T-helper 1 cell treated with Interleukin-12 subunit alpha and Interleukin-12 subunit beta and Interleukin-4 antibody, amounts not matched to agents 30 μg/mL and 1 μg/mL, for 36 hours (primary cell): ENCODE results near the gene POU6F2.

Experiments used
- H3K27ac Mint-ChIP-seq: one replicate; pipeline ENCODE4 v1.8.0; 2021; ENCODE audit warnings: mild to moderate bottlenecking, mixed read lengths
- H3K27me3 Mint-ChIP-seq: one replicate; pipeline ENCODE4 v1.8.0; 2021; ENCODE audit warnings: low read depth, mixed read lengths
- H3K36me3 Mint-ChIP-seq: one replicate; pipeline ENCODE4 v1.8.0; 2021; ENCODE audit warnings: low read depth, mixed read lengths
- H3K4me1 Mint-ChIP-seq: one replicate; pipeline ENCODE4 v1.8.0; 2021; ENCODE audit warnings: low read depth, mixed read lengths
- H3K4me3 Mint-ChIP-seq: one replicate; pipeline ENCODE4 v1.8.0; 2021; ENCODE audit warnings: mild to moderate bottlenecking, moderate library complexity, mixed read lengths
- H3K9me3 Mint-ChIP-seq: one replicate; pipeline ENCODE4 v1.8.0; 2021; ENCODE audit warnings: mixed read lengths

POU6F2 gene

DNA sequence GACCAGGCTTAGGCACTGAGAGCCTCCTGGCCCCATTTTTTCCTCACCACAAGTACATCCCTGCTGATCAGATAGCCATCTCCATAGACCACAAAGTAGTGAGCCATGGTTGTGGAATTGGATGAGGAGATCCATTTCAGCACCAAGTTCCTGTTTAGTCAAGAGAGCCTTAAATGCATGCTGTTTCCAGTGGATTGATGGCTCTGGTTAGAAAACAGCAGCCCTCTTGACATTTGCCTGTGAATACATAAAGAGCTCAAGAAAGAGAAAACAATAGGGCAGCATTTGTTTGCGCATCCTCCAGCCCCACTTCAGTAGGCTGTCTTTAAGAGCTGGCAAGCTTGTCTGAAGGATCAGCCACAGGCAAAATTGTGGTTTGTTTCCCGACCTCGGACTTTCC, 251.2 kb downstream of the POU6F2 start:
- Mint-ChIP-seq H3K4me1 (no peaks in the 10 kb centered on the region), H3K36me3 (no peaks in the 10 kb centered on the region), H3K27me3 (no peaks in the 10 kb centered on the region), H3K4me3 (no peak overlapping the region), H3K27ac (no peak overlapping the region), H3K9me3 (no peaks in the 10 kb centered on the region)

DNA sequence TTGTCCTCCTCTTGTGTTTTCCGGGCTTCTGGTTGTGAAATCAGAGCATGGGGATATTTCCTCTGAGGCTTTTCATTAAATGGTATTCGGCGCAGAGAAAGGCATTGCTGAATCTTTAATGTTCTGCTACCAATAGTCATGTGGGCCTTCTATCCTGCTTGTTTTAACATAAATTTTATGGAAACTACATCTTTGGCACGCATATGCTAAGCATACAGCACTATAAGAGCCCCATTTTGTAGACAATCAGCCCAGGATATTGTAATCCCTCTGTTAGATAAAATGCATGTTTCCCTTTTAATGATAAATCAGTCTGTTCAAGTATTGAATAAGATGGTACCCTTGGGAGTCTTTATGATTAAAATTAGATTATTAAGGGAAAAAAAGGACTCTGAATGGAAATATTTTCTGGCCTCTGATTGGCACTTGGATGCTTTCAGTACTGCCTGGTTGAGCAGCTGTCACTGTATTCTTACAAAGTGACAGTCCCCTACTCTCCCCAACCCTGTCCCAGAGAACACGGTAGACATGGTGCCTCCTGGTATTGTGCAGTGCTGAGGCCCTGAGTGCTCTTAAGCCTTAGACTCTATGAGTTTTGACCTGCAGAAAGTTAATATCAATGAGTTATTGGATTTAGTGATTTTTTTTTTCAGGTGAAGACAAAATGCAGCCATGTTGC, 256.3 kb downstream of the POU6F2 start:
- no peaks in the 10 kb centered on the region for H3K4me1 Mint-ChIP-seq
- peaks cover 5% of the 10 kb centered on the region for H3K27me3 Mint-ChIP-seq
- no peaks in the 10 kb centered on the region for H3K9me3 Mint-ChIP-seq
- no peak overlapping the region for H3K4me3 Mint-ChIP-seq
- H3K27ac Mint-ChIP-seq, result no peak overlapping the region
- H3K36me3 Mint-ChIP-seq, result no peaks in the 10 kb centered on the region

DNA sequence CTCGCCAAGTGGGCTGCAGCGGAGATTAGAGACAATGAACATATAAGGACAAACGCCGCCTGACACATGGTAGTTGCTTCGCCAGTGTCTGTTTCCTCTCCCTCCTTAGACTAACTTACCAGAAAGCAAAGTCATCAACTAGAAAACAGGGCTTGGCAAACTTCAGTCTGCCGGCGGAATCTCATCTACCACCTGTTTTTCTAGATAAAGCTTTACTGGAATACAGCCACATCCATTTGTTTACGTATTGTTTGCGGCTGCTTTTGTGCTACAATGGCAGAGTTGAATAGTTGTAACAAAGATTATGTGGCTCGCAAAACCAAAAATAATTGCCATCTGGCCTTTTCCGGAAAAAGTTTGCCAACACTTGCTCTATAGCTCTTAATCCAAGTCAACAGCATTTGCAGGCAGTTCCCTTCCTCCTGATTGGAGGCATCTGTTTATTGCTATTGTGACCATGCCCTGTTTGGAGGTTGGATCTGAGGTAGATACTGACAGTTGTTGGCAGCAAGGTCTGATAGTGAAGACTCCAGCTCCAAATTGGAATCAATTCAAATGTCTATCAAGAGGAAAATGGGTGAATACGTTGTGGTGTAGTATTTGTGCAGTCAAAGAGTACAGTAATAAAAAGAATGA, 260.6 kb downstream of the POU6F2 start:
- H3K27me3 Mint-ChIP-seq, result peaks cover 5% of the 10 kb centered on the region
- H3K36me3 Mint-ChIP-seq, result no peaks in the 10 kb centered on the region
- H3K9me3 Mint-ChIP-seq, result no peaks in the 10 kb centered on the region
- no peaks in the 10 kb centered on the region for H3K4me1 Mint-ChIP-seq
- H3K4me3 Mint-ChIP-seq, result no peak overlapping the region
- no peak overlapping the region for H3K27ac Mint-ChIP-seq

DNA sequence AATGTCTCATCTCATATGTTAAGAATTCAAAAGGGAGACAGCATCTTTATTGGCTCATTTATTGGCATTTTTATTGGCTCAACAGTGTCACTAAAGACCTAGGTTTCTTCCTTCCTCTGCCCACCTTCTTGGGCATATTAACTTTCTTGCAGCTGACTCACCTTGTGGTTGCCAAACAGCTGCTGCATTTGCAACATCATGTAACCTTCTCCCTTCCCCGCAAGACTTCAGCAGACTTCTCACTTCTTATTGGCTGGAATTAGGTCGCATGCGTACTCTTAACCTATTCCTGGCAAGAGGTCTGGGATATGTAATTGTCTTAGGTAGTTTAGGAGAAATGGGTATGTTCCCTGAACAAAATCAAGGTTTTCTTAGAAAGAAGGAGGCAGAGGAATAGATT, 263.2 kb downstream of the POU6F2 start:
- no peak overlapping the region for H3K4me3 Mint-ChIP-seq
- no peaks in the 10 kb centered on the region for H3K27me3 Mint-ChIP-seq

DNA sequence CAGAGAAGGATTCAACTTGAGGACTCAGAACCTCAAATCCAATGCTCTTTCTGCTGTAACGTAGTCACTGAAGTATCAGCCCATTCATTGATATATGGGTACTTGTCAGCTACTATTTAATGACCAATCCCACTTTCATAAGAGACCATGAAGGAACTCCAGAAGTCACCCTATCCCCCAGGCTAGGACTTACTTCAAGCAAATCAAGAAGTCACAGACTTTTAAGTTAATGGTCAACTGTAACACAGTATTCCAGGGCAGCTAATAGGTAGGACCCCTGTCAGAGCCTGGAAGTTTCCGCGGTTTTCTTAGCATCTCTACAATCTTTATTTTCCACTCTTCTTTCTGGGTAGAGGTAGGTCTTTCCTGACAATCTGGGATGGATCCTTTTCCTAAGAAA, 269.9 kb downstream of the POU6F2 start:
- Mint-ChIP-seq H3K27me3 (peaks cover 3% of the 10 kb centered on the region), H3K9me3 (no peaks in the 10 kb centered on the region), H3K36me3 (no peaks in the 10 kb centered on the region), H3K4me1 (no peaks in the 10 kb centered on the region), H3K4me3 (no peak overlapping the region), H3K27ac (no peak overlapping the region)

More for the DNA sequence above, 263.2 kb downstream of the POU6F2 start:
- no peaks in the 10 kb centered on the region for H3K4me1 Mint-ChIP-seq
- H3K9me3 Mint-ChIP-seq, result no peaks in the 10 kb centered on the region
- no peaks in the 10 kb centered on the region for H3K36me3 Mint-ChIP-seq
- no peak overlapping the region for H3K27ac Mint-ChIP-seq

DNA sequence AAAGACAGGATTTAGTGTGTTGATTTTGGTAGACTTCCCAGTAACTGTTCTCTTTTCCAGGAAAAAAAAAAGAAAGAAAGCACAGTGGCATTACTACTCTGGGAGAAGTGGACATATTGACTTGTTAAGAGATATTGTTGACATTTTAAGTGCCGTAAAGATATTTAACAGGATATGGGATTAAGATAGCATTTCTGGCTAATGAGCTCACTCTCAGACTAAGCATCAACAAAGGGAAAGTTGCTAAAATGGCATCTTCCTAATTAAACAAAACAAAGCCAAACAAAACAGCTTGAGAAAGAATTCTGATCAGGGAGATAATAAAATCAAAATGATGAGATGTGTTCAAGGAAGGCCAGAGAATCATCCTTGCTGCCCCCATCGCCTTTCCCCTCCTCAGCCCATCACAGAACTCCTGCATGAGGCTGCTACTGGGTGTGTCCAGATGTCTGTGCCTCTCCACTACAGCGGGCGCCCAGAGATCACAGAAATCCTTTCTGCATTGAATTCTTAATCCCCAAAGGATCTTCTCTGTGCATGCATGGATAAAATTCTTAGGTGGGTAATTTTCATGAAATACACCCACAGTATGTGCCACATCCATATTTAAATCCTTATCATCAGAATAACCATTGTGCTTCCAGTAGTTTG, 270.5 kb downstream of the POU6F2 start:
- Mint-ChIP-seq H3K27me3 (peaks cover 3% of the 10 kb centered on the region), H3K4me3 (no peak overlapping the region), H3K9me3 (no peaks in the 10 kb centered on the region), H3K27ac (no peak overlapping the region), H3K36me3 (no peaks in the 10 kb centered on the region), H3K4me1 (no peaks in the 10 kb centered on the region)

DNA sequence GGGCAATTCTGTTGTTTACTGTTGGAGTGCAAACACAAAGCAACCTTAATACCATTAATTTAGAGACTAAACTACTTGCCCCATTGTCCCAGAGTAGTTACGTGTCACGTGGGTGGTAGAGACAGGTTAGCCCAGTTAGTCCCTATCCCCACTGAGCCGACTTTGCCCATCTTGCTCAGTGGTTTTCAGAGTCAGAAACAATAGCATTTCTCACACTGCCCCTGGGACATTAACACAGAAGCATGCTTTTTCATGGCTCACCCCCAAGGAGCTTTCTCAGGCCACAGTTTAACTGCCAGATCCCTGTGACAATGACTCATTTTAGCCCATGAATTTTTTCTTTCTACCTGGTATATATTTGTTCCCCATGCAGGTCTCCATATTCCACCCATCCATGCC, 271.0 kb downstream of the POU6F2 start:
- H3K4me3 Mint-ChIP-seq, result no peak overlapping the region
- no peaks in the 10 kb centered on the region for H3K9me3 Mint-ChIP-seq
- H3K27me3 Mint-ChIP-seq, result peaks cover 3% of the 10 kb centered on the region
- no peak overlapping the region for H3K27ac Mint-ChIP-seq
- H3K36me3 Mint-ChIP-seq, result no peaks in the 10 kb centered on the region
- no peaks in the 10 kb centered on the region for H3K4me1 Mint-ChIP-seq

DNA sequence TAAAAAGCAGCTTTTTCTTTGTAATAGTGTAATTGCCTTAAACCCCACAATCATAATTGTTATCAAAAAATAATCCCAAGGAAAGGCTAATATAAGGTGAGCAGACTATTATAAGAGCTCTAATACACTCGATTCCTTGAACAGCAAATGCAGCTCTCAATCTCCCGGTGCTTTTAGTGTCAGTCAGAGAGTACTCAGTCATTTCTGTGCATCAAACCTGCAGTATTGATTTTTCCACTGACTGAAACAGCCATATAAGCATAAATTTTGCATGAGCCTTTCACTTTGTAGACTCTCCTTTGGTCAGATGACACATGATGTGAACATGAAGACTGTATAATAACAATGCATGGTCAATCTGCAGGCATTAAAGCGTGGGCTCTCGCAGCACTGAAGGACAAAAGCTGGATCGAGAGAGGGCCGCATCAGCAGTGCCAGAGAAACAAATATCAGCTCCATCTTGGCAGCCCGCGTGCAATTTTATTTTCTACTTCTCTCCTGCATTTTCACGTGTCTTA, 272.0 kb downstream of the POU6F2 start:
- no peaks in the 10 kb centered on the region for H3K36me3 Mint-ChIP-seq
- no peak overlapping the region for H3K27ac Mint-ChIP-seq
- H3K9me3 Mint-ChIP-seq, result no peaks in the 10 kb centered on the region
- H3K4me3 Mint-ChIP-seq, result no peak overlapping the region
- H3K27me3 Mint-ChIP-seq, result peaks cover 3% of the 10 kb centered on the region
- no peaks in the 10 kb centered on the region for H3K4me1 Mint-ChIP-seq

DNA sequence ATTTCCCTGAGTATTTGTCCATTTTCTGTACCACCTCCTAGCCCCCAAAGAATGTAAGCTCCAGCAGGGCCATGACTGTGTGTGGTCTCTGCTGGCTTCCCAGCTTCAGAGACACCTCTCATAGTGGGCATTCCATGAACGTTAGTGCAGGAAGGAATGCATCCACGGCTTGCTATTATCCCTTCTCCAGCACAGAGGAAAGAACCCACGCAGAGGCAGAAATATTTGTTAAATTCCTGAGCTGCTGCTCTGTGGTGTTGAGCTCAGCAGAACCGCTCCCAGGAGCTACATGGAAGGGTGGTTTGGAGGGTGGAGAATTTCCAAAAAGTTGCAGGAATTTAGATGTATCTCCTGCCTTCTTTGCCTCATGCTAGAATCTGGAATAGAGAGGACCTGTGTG, 275.2 kb downstream of the POU6F2 start:
- H3K4me1 Mint-ChIP-seq, result no peaks in the 10 kb centered on the region
- H3K27ac Mint-ChIP-seq, result no peak overlapping the region
- H3K27me3 Mint-ChIP-seq, result peaks cover 3% of the 10 kb centered on the region
- no peak overlapping the region for H3K4me3 Mint-ChIP-seq
- H3K9me3 Mint-ChIP-seq, result no peaks in the 10 kb centered on the region
- H3K36me3 Mint-ChIP-seq, result no peaks in the 10 kb centered on the region

DNA sequence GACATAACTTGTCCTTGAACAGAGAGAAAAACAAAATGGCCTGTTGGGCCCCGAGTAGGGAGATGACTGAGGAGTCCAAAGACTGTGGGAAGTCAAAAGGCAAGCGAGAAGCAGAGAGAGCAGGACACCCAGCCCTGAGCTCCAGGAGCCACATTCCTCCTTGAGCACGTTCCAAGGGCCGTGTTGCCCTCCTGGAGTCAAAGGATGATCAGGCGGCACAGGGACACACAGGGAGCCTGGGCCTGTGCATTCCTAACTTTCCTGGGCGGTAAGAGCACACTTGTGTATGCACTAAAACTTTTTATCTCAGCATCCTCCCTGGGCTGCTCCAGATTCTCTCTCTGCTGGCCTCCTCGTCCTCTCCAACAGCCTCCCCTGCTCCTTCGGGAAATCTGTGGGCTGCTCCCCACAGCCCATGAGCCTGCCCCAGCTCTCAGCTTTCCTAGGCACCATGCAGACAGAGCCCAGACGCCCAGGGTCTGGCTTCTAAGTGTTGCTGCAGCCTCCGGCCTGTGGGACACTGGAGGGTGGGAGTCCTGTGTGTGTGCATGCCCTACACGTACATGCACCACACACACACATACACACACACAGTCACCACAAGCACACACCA, 281.8 kb downstream of the POU6F2 start:
- Mint-ChIP-seq H3K27ac (no peak overlapping the region), H3K9me3 (no peaks in the 10 kb centered on the region), H3K4me3 (no peak overlapping the region), H3K27me3 (no peaks in the 10 kb centered on the region), H3K4me1 (no peaks in the 10 kb centered on the region), H3K36me3 (no peaks in the 10 kb centered on the region)

DNA sequence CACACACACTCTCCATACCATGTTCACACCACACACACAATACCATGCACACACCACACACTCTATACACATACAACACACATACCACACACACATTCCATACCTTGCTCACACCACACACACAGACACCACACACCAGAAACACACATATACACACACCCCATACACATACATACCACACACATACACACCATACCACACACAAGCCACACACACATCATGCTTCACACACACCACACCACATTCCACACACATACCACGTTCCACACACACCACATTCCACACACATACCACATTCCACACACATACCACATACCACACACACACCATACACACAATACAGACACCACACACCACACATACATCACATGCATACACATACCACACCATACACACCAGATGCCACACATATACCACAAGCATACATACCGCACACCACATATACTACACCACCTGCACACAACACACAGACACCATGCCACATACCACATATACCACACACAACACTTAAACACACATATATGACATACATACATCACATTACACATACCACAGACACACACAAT, 282.7 kb downstream of the POU6F2 start:
- H3K9me3 Mint-ChIP-seq, result no peaks in the 10 kb centered on the region

DNA sequence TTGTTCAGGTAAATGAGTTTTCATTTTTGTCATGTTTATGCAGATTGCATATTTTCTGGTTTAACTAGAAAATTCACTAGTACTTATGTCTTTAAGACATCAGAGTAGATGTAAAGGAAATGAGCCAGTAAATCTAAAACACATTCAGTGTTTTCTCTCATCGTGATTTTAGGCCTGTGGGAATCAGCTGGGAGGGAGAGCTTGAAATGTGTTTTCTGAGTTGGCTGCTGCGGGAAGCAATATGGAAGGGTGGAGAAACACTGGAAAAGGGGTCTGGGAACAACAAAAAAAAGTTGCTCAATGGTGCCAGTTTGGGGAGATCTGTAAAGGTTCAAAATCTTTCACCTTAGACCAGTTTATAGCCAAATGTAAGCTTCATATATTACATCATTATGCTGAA, 284.1 kb downstream of the POU6F2 start:
- no peaks in the 10 kb centered on the region for H3K36me3 Mint-ChIP-seq
- no peaks in the 10 kb centered on the region for H3K27me3 Mint-ChIP-seq
- no peak overlapping the region for H3K4me3 Mint-ChIP-seq
- H3K27ac Mint-ChIP-seq, result no peak overlapping the region
- no peaks in the 10 kb centered on the region for H3K4me1 Mint-ChIP-seq
- no peaks in the 10 kb centered on the region for H3K9me3 Mint-ChIP-seq

More for the DNA sequence above, 282.7 kb downstream of the POU6F2 start:
- Mint-ChIP-seq H3K27me3 (no peaks in the 10 kb centered on the region), H3K4me1 (no peaks in the 10 kb centered on the region), H3K4me3 (no peak overlapping the region), H3K36me3 (no peaks in the 10 kb centered on the region), H3K27ac (no peak overlapping the region)

DNA sequence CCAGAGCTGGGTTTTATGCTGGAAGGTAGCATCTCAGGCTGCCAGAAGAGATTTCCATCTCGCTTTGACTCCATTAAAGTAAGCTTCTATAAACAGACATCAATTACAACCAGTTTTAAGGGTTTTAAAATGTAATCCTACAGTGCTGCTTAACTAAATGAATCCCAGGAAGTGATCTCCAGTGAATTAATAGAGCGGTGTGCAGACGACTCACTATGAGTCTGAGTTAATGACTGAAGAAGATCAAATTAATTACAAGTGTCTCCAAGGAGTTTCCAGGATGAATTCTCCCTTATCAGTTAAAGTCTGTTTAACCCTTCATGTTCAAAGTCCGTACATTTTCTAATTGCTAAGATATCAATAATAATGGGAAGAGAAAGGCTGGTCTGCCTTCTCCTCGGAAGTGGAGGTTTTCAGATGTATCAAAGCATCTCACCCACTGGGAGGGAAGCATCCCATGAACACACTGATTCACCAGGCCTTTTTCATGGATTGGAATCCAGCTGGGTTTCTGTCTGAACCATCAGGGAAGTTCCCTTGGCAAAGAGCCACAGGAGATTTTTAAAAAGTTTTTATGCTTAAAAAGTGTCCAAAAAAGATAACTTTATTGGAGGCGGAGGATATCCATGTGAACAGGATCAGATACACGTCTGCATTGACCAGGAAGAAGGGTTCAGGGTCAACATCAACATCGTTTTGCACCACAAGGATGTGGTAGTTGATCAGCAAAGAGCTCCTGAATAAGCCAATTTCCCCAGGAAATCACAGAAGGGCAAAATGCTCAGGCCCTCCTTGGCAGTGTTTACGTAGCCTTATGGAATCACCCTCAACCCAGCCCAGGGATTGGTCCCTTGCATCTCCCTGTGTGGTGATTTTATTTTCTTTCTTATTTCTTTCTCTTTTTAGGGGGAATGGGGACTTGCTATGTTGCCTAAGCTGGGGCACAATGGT, 288.2 kb downstream of the POU6F2 start:
- Mint-ChIP-seq H3K27ac (no peak overlapping the region), H3K4me1 (no peaks in the 10 kb centered on the region), H3K36me3 (no peaks in the 10 kb centered on the region), H3K9me3 (no peaks in the 10 kb centered on the region), H3K4me3 (no peak overlapping the region), H3K27me3 (no peaks in the 10 kb centered on the region)

DNA sequence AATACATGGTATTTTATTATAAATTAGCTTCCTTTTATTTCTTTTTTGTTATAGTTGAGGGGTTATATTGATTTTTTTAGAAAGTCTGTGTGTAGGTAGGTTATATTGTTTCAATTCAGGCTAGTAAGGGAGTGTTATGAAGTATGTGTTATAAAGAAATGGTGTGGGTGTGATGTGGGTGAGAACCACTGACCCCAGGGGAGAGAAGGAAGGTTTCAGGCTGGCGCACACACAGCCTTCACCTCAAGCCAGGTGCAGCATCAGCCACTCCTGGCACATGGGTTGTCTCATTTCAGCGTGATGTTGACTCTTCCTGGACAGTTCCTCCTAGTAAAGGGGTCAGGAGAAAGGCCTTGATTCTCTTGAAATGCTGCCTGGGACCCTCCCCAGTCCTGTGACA, 291.3 kb downstream of the POU6F2 start:
- Mint-ChIP-seq H3K9me3 (no peaks in the 10 kb centered on the region), H3K36me3 (no peaks in the 10 kb centered on the region), H3K27me3 (no peaks in the 10 kb centered on the region), H3K4me1 (no peaks in the 10 kb centered on the region), H3K4me3 (no peak overlapping the region), H3K27ac (no peak overlapping the region)
